Esophagus muscularis mucosa (tissue), 4 donors: ENCODE results near the gene OR6S1. TPM values are rescaled to one million over a fixed set of nuclear protein-coding genes. Genes with fewer than 3 reads are reported as not detected.

Experiments used
- DNase-seq: peaks from one replicate; pipeline ENCODE4 v3.0.0-alpha.2; 2017; ENCODE audit errors: extremely low spot score
- H3K27ac ChIP-seq, 4 donors: fragments of 200-600 bp; sonication (generic); replicated peaks in 1 of 4; 1 replicate in 3 of 4; 2 replicates in 1 of 4; pipeline ENCODE4 v1.5.1; 2016 to 2019; ENCODE audit warnings: mild to moderate bottlenecking in 1 of 4
- H3K27me3 ChIP-seq, 4 donors: fragments of 200-600 bp; sonication (generic); one replicate each; pipeline versions ENCODE4 v1.5.1 to v1.6.0; 2016 to 2019
- H3K36me3 ChIP-seq, 4 donors: fragments of 200-600 bp; sonication (generic); one replicate each; pipeline ENCODE4 v1.5.1; 2016 to 2019
- H3K4me1 ChIP-seq, 4 donors: fragments of 200-600 bp; sonication (generic); one replicate each; pipeline ENCODE4 v1.5.1; 2016 to 2019
- H3K4me3 ChIP-seq, 4 donors: fragments of 200-600 bp; sonication (generic); 1 replicate in 2 of 4; 2 replicates in 2 of 4; pipeline ENCODE4 v1.5.1; 2016 to 2019; ENCODE audit warnings: mild to moderate bottlenecking in 4 of 4, moderate library complexity in 1 of 4
- H3K9me3 ChIP-seq, 4 donors: fragments of 200-600 bp; sonication (generic); 1 replicate in 3 of 4; 2 replicates in 1 of 4; pipeline ENCODE4 v1.5.1; 2016 to 2019
- CTCF ChIP-seq, 3 experiments: fragments of 200-600 bp in 2 of 3; fragments of 450-650 bp in 1 of 3; sonication (generic) in 2 of 3; IDR thresholded peaks; one replicate each; pipeline ENCODE4 v1.5.1; 2017 to 2019; ENCODE audit warnings: antibody characterized with exemption in 3 of 3, mild to moderate bottlenecking in 2 of 3, moderate library complexity in 1 of 3
- EP300 ChIP-seq: sonication (generic); formaldehyde crosslinking; IDR thresholded peaks from one replicate; pipeline ENCODE4 v1.6.1; 2017; ENCODE audit warnings: antibody characterized with exemption
- POLR2A ChIP-seq: fragments of 450-650 bp; IDR thresholded peaks from one replicate; pipeline ENCODE4 v1.6.1; 2017; ENCODE audit warnings: antibody characterized with exemption, moderate library complexity, mild to moderate bottlenecking, low read depth
- POLR2AphosphoS5 ChIP-seq, 2 donors: sonication (generic); formaldehyde crosslinking; IDR thresholded peaks; one replicate each; pipeline ENCODE4 v1.6.1; 2017; ENCODE audit warnings: antibody characterized with exemption in 2 of 2
- WGBS: methylation state at CpG from one replicate; pipeline ENCODE4 v1.1.5; 2018; 5-methylcytosine and 5-hydroxymethylcytosine counted together
- intact Hi-C: fragments of 100-400 bp; cut with DNase I; formaldehyde crosslinking; loops from one replicate; pipeline ENCODE4 v1.15.1; 2023
- total RNA-seq, 4 donors: library from RNA; depleted of rRNA; stranded (reverse); fragments of >200 nt; gene quantifications; one replicate each; pipeline versions ENCODE4 v1.1.0 to v1.2.1, GENCODE V29; 2016

Gene OR6S1
- total RNA-seq, 4 donors from 2014 or later, result not detected

GRCh38 chr14:20680363-20680762, 38.9 kb upstream of the OR6S1 start:
- no peak for TF ChIP-seq POLR2AphosphoS5 (IDR thresholded peaks at IDR 0.05)
- TF ChIP-seq POLR2A, result no peak
- no peak for TF ChIP-seq CTCF (IDR thresholded peaks at IDR 0.05)
- TF ChIP-seq EP300, result no peak
- 76% methylated on average over 7 of the region's 8 CpGs for WGBS
- Histone ChIP-seq H3K4me1 (peaks cover 9 to 35% (median 25%) of the 10 kb centered on the region in 4 donors), H3K36me3 (no peaks in the 10 kb centered on the region), H3K27ac (peak overlapping the region in 3 of 4 donors; percentile 99 to 100 (median 100)), H3K9me3 (no peaks in the 10 kb centered on the region), H3K27me3 (no peaks in the 10 kb centered on the region), H3K4me3 (no peak overlapping the region)
- intact Hi-C loops, result loop anchor here (5.0 to 10.0 kb wide), 3 partner anchors 268 to 704 kb away; partner anchors contain the start of genes CCNB1IP1, SUPT16H and TEP1
- DNase-seq, result no peak

GRCh38 chr14:20679907-20680306, 38.4 kb upstream of the OR6S1 start:
- no peak overlapping the region for H3K27ac ChIP-seq
- intact Hi-C loops, result loop anchor here (5.0 to 10.0 kb wide), 3 partner anchors 268 to 705 kb away; partner anchors contain the start of genes CCNB1IP1, SUPT16H and TEP1
- whole genome bisulfite sequencing, result 96% methylated on average over 1 of the region's 1 CpG
- peaks cover 9 to 30% (median 21%) of the 10 kb centered on the region in 4 donors for H3K4me1 ChIP-seq
- no peaks in the 10 kb centered on the region for H3K36me3 ChIP-seq
- H3K27me3 ChIP-seq, result no peaks in the 10 kb centered on the region
- no peak overlapping the region for H3K4me3 ChIP-seq
- H3K9me3 ChIP-seq, result no peaks in the 10 kb centered on the region
- TF ChIP-seq EP300, result no peak
- TF ChIP-seq POLR2AphosphoS5 (IDR thresholded peaks at IDR 0.05), result no peak
- no peak for TF ChIP-seq CTCF (IDR thresholded peaks at IDR 0.05)
- TF ChIP-seq POLR2A, result no peak
- no peak for DNase-seq

- H3K4me3 ChIP-seq, result no peak overlapping the region
- intact Hi-C loops, result no loop called here
- 83% methylated on average over 2 of the region's 2 CpGs for WGBS
- H3K36me3 ChIP-seq, result no peaks in the 10 kb centered on the region
- no peak for TF ChIP-seq EP300
- TF ChIP-seq CTCF (IDR thresholded peaks at IDR 0.05), result no peak
- no peak for TF ChIP-seq POLR2A
- TF ChIP-seq POLR2AphosphoS5 (IDR thresholded peaks at IDR 0.05), result no peak
- DNase-seq, result no peak
- no peaks in the 10 kb centered on the region for H3K9me3 ChIP-seq
- H3K27me3 ChIP-seq, result peaks cover 0 to 8% (median 0%) of the 10 kb centered on the region in 4 donors
- peaks cover 8 to 17% (median 10%) of the 10 kb centered on the region in 4 donors for H3K4me1 ChIP-seq
- H3K27ac ChIP-seq, result no peak overlapping the region
Observed at GRCh38 chr14:20676072-20676471, 34.6 kb upstream of the OR6S1 start.

GRCh38 chr14:20675669-20676068, 34.2 kb upstream of the OR6S1 start:
- no peak for TF ChIP-seq CTCF (IDR thresholded peaks at IDR 0.05)
- no peak for TF ChIP-seq POLR2A
- no peak for TF ChIP-seq EP300
- TF ChIP-seq POLR2AphosphoS5 (IDR thresholded peaks at IDR 0.05), result no peak
- Histone ChIP-seq H3K4me3 (no peak overlapping the region), H3K4me1 (peaks cover 4 to 13% (median 6%) of the 10 kb centered on the region in 4 donors), H3K27ac (no peak overlapping the region), H3K27me3 (peaks cover 0 to 8% (median 0%) of the 10 kb centered on the region in 4 donors), H3K36me3 (no peaks in the 10 kb centered on the region), H3K9me3 (no peaks in the 10 kb centered on the region)
- 63% methylated on average over 2 of the region's 2 CpGs for WGBS
- intact Hi-C loops, result no loop called here
- DNase-seq, result no peak
